Transverse colon (tissue), 4 donors: ENCODE measurements around the gene MAL. TPM values are rescaled to one million over a fixed set of nuclear protein-coding genes. Genes with fewer than 3 reads are reported as not detected.
"Not testable (repeated sequence)": the region's sequence is repeated elsewhere in the genome, so short reads cannot be mapped to it uniquely, and the experiment has no call there.

ENCODE experiments used
- DNase-seq: peaks from one replicate; pipeline ENCODE4 v3.0.0-alpha.2; 2019
- H3K27ac ChIP-seq, 4 donors: fragments of 200-600 bp; sonication (generic); 2 replicates each; pipeline ENCODE4 v1.5.1; 2016 to 2018; ENCODE audit warnings: inconsistent platforms in 4 of 4
- H3K27me3 ChIP-seq: fragments of 200-600 bp; sonication (generic); 2 replicates; pipeline ENCODE4 v1.5.1; 2017; ENCODE audit warnings: inconsistent platforms
- H3K36me3 ChIP-seq, 4 donors: fragments of 200-600 bp; sonication (generic); 2 replicates each; pipeline ENCODE4 v1.5.1; 2017 to 2019; ENCODE audit warnings: inconsistent platforms in 4 of 4
- H3K4me1 ChIP-seq, 4 donors: fragments of 200-600 bp; sonication (generic); 2 replicates each; pipeline ENCODE4 v1.5.1; 2017 to 2020; ENCODE audit warnings: inconsistent platforms in 4 of 4
- H3K4me3 ChIP-seq, 4 donors: fragments of 200-600 bp; sonication (generic); 1 replicate in 1 of 4; 2 replicates in 3 of 4; pipeline versions ENCODE4 v1.5.1 to v1.6.1; 2017 to 2019; ENCODE audit warnings: inconsistent platforms in 4 of 4
- H3K9me3 ChIP-seq, 2 donors: fragments of 200-600 bp; sonication (generic); 2 replicates each; pipeline ENCODE4 v1.5.1; 2017 to 2019; ENCODE audit warnings: inconsistent platforms in 2 of 2
- EP300 ChIP-seq: sonication (generic); formaldehyde crosslinking; IDR thresholded peaks from one replicate; pipeline ENCODE4 v1.6.1; 2017; ENCODE audit warnings: antibody characterized with exemption, low read depth
- POLR2A ChIP-seq: fragments of 450-650 bp; IDR thresholded peaks from one replicate; pipeline ENCODE4 v1.6.1; 2016; ENCODE audit warnings: antibody characterized with exemption, mild to moderate bottlenecking, moderate library complexity
- POLR2AphosphoS5 ChIP-seq, 3 donors: sonication (generic); formaldehyde crosslinking; IDR thresholded peaks; one replicate each; pipeline ENCODE4 v1.6.1; 2016; ENCODE audit warnings: antibody characterized with exemption in 3 of 3
- WGBS, 2 donors: methylation state at CpG; one replicate each; pipeline ENCODE4 v1.1.5; 2018; ENCODE audit warnings: low coverage in 1 of 2; 5-methylcytosine and 5-hydroxymethylcytosine counted together
- in situ Hi-C, 4 donors: fragments of 200-750 bp; cut with MboI; loops; one replicate each; pipeline versions ENCODE4 v1.15.0 to v1.15.1; 2017; ENCODE audit warnings: low sequenced_read_pairs in 3 of 4, low pct_ligation_motif_present in 1 of 4, low pct_unique_long_range_greater_than_20kb in 1 of 4
- intact Hi-C: fragments of 100-400 bp; cut with DNase I; formaldehyde crosslinking; loops from one replicate; pipeline ENCODE4 v1.15.1; 2023; ENCODE audit warnings: low total_unique reads
- total RNA-seq, 4 donors: library from RNA; depleted of rRNA; stranded (reverse); fragments of >200 nt; gene quantifications; one replicate each; pipeline ENCODE4 v1.1.0, GENCODE V29; 2016
- TF ChIP-seq, protein P1 (sequence below), 5 experiments: fragments of 200-600 bp in 3 of 5; fragments of 450-650 bp in 2 of 5; sonication (generic) in 3 of 5; IDR thresholded peaks; 1 replicate in 2 of 5; 2 replicates in 3 of 5; pipeline ENCODE4 v1.5.1; 2016 to 2017; ENCODE audit warnings: antibody characterized with exemption in 5 of 5, inconsistent platforms in 3 of 5, mild to moderate bottlenecking in 2 of 5, moderate library complexity in 1 of 5

The MAL gene
- total RNA-seq, 4 donors from 2014 or later = 3.7 to 14.3 (median 5.1) TPM

DNA sequence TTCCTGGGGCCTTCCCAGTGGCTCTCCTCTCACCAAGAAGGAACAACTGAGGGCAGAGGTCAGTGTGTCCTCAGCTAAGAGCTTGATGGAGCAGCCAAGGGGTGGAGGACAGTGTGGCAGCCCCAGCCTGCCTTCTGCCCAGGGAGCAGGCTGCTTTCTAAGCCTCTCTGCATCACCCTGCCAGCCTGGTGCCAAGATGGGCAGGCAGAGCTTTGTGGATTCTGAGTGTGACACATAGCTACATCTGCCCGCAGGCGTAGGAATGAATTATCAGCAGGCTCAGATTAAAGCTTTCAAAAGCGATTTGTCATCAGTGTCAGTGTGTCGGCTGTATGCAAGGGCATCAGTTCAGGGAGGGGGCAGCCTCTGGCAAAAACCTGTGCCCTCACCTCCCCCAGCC lies 8.7 kb downstream of the MAL start:
- no peak for DNase-seq
- no peak overlapping the region for H3K4me3 ChIP-seq
- 80% methylated on average over 4 of the region's 4 CpGs; no CpG with 5 or more reads in 1 of the 2 donors for WGBS, 2 donors
- H3K36me3 ChIP-seq = no peaks in the 10 kb centered on the region
- intact Hi-C loops = no loop called here
- in situ Hi-C loops = no loop called here
- H3K4me1 ChIP-seq = no peaks in the 10 kb centered on the region
- H3K9me3 ChIP-seq = no peaks in the 10 kb centered on the region
- no peak overlapping the region for H3K27ac ChIP-seq
- H3K27me3 ChIP-seq = no peaks in the 10 kb centered on the region
- TF ChIP-seq, protein P1, sequence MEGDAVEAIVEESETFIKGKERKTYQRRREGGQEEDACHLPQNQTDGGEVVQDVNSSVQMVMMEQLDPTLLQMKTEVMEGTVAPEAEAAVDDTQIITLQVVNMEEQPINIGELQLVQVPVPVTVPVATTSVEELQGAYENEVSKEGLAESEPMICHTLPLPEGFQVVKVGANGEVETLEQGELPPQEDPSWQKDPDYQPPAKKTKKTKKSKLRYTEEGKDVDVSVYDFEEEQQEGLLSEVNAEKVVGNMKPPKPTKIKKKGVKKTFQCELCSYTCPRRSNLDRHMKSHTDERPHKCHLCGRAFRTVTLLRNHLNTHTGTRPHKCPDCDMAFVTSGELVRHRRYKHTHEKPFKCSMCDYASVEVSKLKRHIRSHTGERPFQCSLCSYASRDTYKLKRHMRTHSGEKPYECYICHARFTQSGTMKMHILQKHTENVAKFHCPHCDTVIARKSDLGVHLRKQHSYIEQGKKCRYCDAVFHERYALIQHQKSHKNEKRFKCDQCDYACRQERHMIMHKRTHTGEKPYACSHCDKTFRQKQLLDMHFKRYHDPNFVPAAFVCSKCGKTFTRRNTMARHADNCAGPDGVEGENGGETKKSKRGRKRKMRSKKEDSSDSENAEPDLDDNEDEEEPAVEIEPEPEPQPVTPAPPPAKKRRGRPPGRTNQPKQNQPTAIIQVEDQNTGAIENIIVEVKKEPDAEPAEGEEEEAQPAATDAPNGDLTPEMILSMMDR (IDR thresholded peaks at IDR 0.05) = no peak

DNA sequence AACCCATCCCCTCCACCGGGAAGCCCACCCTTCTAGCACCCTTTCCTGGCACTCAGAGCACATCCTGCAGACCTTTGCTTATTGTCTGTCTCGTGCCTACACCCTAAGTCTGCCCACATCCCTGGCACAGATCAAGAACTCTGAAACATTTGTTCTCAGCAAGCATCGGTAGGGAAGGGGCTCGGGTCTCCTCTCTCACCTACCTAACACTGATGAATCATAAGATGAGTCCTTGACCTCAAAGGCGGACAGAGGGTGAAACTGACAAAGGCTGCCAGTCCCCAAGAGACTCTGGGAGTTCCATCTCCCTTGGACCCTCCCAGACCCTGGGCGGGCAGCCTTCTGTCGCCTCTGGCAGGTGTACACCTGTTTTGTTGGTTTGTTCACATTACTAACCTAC lies 9.3 kb downstream of the MAL start:
- Histone ChIP-seq H3K4me3 (no peak overlapping the region), H3K27ac (no peak overlapping the region), H3K4me1 (no peaks in the 10 kb centered on the region), H3K9me3 (no peaks in the 10 kb centered on the region), H3K27me3 (no peaks in the 10 kb centered on the region), H3K36me3 (no peaks in the 10 kb centered on the region)
- no peak for DNase-seq
- intact Hi-C loops (no loop called here), in situ Hi-C loops (no loop called here)
- 56% methylated on average over 7 of the region's 7 CpGs; no CpG with 5 or more reads in 1 of the 2 donors for WGBS, 2 donors
- TF ChIP-seq POLR2A = no peak
- no peak for TF ChIP-seq EP300
- TF ChIP-seq, protein P1 (IDR thresholded peaks at IDR 0.05) = no peak
- TF ChIP-seq POLR2AphosphoS5 (IDR thresholded peaks at IDR 0.05) = no peak

DNA sequence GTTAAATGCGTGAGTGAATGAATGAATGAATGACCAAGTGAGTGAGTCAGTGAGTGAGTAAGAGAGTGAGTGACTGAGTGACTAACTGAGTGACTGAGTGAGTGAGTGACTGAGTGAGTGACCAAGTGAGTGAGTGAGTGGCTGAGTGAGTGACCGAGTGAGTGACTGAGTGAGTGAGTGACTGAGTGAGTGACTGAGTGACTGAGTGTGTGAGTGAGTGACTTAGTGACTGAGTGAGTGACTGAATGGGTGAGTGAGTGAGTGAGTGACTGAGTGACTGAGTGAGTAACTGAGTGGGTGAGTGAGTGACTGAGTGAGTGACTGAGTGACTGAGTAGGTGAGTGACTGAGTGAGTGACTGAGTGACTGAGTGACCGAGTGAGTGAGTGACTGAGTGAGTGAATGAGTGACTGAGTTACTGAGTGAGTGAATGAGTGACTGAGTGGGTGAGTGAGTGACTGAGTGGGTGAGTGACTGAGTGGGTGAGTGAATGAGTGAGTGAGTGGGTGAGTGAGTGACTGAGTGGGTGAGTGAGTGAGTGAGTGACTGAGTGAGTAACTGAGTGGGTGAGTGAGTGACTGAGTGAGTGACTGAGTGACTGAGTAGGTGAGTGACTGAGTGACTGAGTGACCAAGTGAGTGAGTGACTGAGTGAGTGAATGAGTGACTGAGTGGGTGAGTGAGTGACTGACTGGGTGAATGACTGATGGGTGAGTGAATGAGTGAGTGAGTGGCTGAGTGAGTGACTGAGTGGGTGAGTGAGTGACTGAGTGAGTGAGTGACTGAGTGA lies 11.3 kb downstream of the MAL start:
- H3K4me1 ChIP-seq = no peaks in the 10 kb centered on the region
- no peaks in the 10 kb centered on the region for H3K27me3 ChIP-seq
- DNase-seq = no peak
- in situ Hi-C loops = no loop called here
- H3K4me3 ChIP-seq = no peak overlapping the region
- intact Hi-C loops = no loop called here
- TF ChIP-seq EP300 = no peak
- TF ChIP-seq POLR2AphosphoS5 (IDR thresholded peaks at IDR 0.05) = no peak
- TF ChIP-seq, protein P1 (IDR thresholded peaks at IDR 0.05) = no peak
- TF ChIP-seq POLR2A = no peak
- H3K36me3 ChIP-seq = no peaks in the 10 kb centered on the region
- H3K9me3 ChIP-seq = no peaks in the 10 kb centered on the region
- no peak overlapping the region for H3K27ac ChIP-seq
- WGBS, 2 donors = 76 to 90% methylated on average over 3 of the region's 3 CpGs

DNA sequence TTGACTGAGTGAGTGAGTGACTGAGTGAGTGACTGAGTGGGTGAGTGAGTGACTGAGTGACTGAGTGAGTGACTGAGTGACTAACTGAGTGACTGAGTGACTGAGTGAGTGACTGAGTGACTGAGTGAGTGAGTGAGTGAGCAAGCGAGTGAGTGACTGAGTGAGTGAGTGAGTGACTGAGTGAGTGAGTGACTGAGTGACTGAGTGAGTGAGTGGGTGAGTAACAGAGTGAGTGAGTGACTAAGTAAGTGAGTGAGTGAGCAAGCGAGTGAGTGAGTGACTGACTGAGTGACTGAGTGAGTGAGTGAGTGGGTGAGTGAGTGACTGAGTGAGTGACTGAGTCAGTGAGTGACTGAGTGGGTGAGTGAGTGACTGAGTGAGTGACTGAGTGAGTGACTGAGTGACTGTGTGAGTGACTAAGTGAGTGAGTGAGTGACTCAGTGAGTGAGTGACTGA lies 11.9 kb downstream of the MAL start:
- intact Hi-C loops (no loop called here), in situ Hi-C loops (no loop called here)
- WGBS, 2 donors = 79 to 88% methylated on average over 2 of the region's 2 CpGs
- Histone ChIP-seq H3K36me3 (no peaks in the 10 kb centered on the region), H3K27ac (no peak overlapping the region), H3K27me3 (no peaks in the 10 kb centered on the region), H3K9me3 (no peaks in the 10 kb centered on the region), H3K4me1 (no peaks in the 10 kb centered on the region), H3K4me3 (no peak overlapping the region)
- no peak for DNase-seq
- TF ChIP-seq POLR2A = no peak

DNA sequence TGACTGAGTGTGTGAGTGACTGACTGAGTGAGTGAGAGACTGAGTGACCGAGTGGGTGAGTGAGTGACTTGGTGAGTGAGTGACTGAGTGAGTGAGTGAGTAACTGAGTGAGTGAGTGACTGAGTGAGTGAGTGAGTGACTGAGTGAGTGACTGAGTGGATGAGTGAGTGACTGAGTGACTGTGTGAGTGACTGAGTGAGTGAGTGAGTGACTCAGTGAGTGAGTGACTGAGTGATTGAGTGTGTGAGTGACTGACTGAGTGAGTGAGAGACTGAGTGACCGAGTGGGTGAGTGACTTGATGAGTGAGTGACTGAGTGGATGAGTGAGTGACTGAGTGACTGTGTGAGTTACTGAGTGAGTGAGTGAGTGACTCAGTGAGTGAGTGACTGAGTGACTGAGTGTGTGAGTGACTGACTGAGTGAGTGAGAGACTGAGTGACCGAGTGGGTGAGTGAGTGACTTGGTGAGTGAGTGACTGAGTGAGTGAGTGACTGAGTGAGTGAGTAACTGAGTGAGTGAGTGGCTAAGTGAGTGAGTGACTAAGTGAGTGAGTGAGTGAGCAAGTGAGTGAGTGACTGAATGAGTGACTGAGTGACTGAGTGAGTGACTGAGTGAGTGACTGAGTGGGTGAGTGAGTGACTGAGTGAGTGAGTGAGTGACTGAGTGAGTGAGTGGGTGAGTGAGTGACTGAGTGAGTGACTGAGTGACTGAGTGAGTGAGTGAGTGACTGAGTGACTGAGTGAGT lies 12.5 kb downstream of the MAL start:
- H3K9me3 ChIP-seq, H3K27ac ChIP-seq, H3K4me3 ChIP-seq, DNase-seq, H3K27me3 ChIP-seq, H3K4me1 ChIP-seq, H3K36me3 ChIP-seq, in situ Hi-C loops, intact Hi-C loops: not testable (repeated sequence)
- WGBS, 2 donors = 77 to 91% methylated on average over 3 of the region's 3 CpGs
